BE2C (cell line): ENCODE data around the gene ADNP2.
"Not testable (repeated sequence)": the region's sequence is repeated elsewhere in the genome, so short reads cannot be mapped to it uniquely, and the experiment has no call there.

Experiments
- DNase-seq: peaks from one replicate; pipeline ENCODE4 v3.0.0-alpha.2; 2020
- H3K27me3 ChIP-seq: fragments of 250-450 bp; sonication (Bioruptor Pico); 2 replicates; pipeline ENCODE4 v1.5.1; 2020; ENCODE audit warnings: mild to moderate bottlenecking
- H3K36me3 ChIP-seq: fragments of 250-450 bp; sonication (Bioruptor Pico); 2 replicates; pipeline ENCODE4 v1.5.1; 2020; ENCODE audit warnings: mild to moderate bottlenecking
- H3K4me1 ChIP-seq: fragments of 250-450 bp; sonication (Bioruptor Pico); 2 replicates; pipeline ENCODE4 v1.5.1; 2020
- H3K4me3 ChIP-seq: 2 replicates; pipeline ENCODE4 v1.5.1; 2011; ENCODE audit warnings: low read depth, low read length
- H3K9me3 ChIP-seq: fragments of 250-450 bp; sonication (Bioruptor Pico); 2 replicates; pipeline ENCODE4 v1.5.1; 2020
- CTCF ChIP-seq: IDR thresholded peaks from 2 replicates; pipeline ENCODE4 v1.5.1; 2012; ENCODE audit warnings: mild to moderate bottlenecking, low read depth, low read length

The ADNP2 gene

GRCh38 chr18:80161781-80162417, 52.8 kb downstream of the ADNP2 start:
- Histone ChIP-seq H3K9me3 (no peaks in the 10 kb centered on the region), H3K4me3 (no peak overlapping the region), H3K27me3 (no peaks in the 10 kb centered on the region), H3K36me3 (no peaks in the 10 kb centered on the region), H3K4me1 (no peaks in the 10 kb centered on the region)
- TF ChIP-seq CTCF, result no peak
- DNase-seq, result no peak

- DNase-seq, result no peak
- TF ChIP-seq CTCF, result no peak
- H3K36me3 ChIP-seq, result no peaks in the 10 kb centered on the region
- H3K27me3 ChIP-seq, result no peaks in the 10 kb centered on the region
- no peak overlapping the region for H3K4me3 ChIP-seq
- H3K4me1 ChIP-seq, result no peaks in the 10 kb centered on the region
- no peaks in the 10 kb centered on the region for H3K9me3 ChIP-seq
Observed at GRCh38 chr18:80163183-80163582, 54.1 kb downstream of the ADNP2 start.

- H3K9me3 ChIP-seq, DNase-seq, H3K27me3 ChIP-seq, H3K4me1 ChIP-seq, H3K4me3 ChIP-seq, H3K36me3 ChIP-seq: not testable (repeated sequence)
Observed at GRCh38 chr18:80164727-80165355, 55.8 kb downstream of the ADNP2 start.

- H3K4me1 ChIP-seq, result no peaks in the 10 kb centered on the region
- no peaks in the 10 kb centered on the region for H3K36me3 ChIP-seq
- H3K27me3 ChIP-seq, result no peaks in the 10 kb centered on the region
- H3K9me3 ChIP-seq, result no peaks in the 10 kb centered on the region
- H3K4me3 ChIP-seq, result no peak overlapping the region
- no peak for DNase-seq
- TF ChIP-seq CTCF, result no peak
Observed at GRCh38 chr18:80166240-80166639, 57.2 kb downstream of the ADNP2 start.

- Histone ChIP-seq H3K27me3 (no peaks in the 10 kb centered on the region), H3K36me3 (no peaks in the 10 kb centered on the region), H3K4me3 (no peak overlapping the region), H3K4me1 (no peaks in the 10 kb centered on the region), H3K9me3 (no peaks in the 10 kb centered on the region)
- no peak for TF ChIP-seq CTCF
- DNase-seq, result no peak
Observed at GRCh38 chr18:80166725-80167124, 57.7 kb downstream of the ADNP2 start.

- H3K9me3 ChIP-seq, result no peaks in the 10 kb centered on the region
- TF ChIP-seq CTCF, result no peak
- no peaks in the 10 kb centered on the region for H3K4me1 ChIP-seq
- H3K36me3 ChIP-seq, result no peaks in the 10 kb centered on the region
- no peak for DNase-seq
- no peaks in the 10 kb centered on the region for H3K27me3 ChIP-seq
- H3K4me3 ChIP-seq, result no peak overlapping the region
Observed at GRCh38 chr18:80167331-80167730, 58.3 kb downstream of the ADNP2 start.
